Neural cell (in vitro differentiated cells): ENCODE data around the gene LCP1.
A peak's percentile ranks its signal among the peaks of the same experiment; 100 is the strongest.

Source experiments
- MXI1 ChIP-seq: fragments of 450-650 bp; conservative IDR thresholded peaks from 2 replicates; pipeline ENCODE4 v1.6.1; 2014; ENCODE audit warnings: antibody characterized with exemption, mild to moderate bottlenecking; ENCODE audit not compliant: poor library complexity, severe bottlenecking
- POLR2AphosphoS5 ChIP-seq: IDR thresholded peaks from 2 replicates; pipeline ENCODE4 v1.6.1; 2012
- SMC3 ChIP-seq: fragments of 450-650 bp; conservative IDR thresholded peaks from 2 replicates; pipeline ENCODE4 v1.6.1; 2014; ENCODE audit warnings: antibody characterized with exemption, mild to moderate bottlenecking, moderate library complexity; ENCODE audit not compliant: poor library complexity
- TF ChIP-seq, protein P1 (sequence below): fragments of 450-650 bp; IDR thresholded peaks from 2 replicates; pipeline ENCODE4 v1.5.1; 2014; ENCODE audit warnings: antibody characterized with exemption, mild to moderate bottlenecking, moderate library complexity; ENCODE audit not compliant: poor library complexity, severe bottlenecking
- TF ChIP-seq, protein P2 (sequence below): IDR thresholded peaks from 2 replicates; pipeline ENCODE4 v1.6.1; 2012; ENCODE audit warnings: borderline replicate concordance

DNA sequence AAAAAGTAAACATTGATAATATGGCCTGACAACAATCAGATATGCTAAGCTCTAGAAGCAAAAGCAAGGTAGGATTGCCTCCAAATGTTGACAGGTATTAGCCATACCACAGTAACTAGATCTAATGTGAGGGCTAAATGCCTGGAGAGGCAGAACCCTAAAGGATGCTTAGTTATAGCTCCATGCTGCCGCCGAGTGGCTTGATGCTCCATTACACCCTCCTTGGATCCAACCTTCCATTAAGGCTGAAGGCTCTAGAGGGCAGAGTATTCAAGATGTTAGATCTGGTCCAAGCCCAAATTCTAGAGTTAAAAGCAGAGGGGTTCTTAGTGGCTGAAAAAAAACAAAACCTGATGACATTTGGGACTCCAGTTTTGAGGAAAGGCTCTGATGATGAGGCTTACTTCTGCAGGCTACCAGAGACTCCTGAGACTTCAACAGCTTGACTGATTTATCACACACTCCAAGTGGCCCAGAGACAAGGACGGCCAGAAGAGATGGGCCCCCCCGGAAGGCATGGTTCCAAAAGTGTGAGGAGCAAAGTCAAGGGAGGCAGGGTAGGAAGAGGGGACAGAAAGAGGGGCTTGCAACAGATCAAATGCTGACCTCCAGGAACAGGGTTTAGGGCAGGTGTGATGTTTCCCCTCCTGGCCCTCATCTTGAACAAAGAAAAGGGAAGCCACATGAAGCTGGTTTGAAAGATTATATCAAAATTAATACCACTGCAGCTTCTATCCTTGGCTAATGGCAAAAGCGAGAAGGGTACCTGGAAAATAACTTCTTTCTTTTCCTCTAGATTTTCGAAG is 55.2 kb downstream of the LCP1 start:
- TF ChIP-seq SMC3 (peak; percentile 74), MXI1 (no peak), POLR2AphosphoS5 (no peak)
- TF ChIP-seq, protein P1, sequence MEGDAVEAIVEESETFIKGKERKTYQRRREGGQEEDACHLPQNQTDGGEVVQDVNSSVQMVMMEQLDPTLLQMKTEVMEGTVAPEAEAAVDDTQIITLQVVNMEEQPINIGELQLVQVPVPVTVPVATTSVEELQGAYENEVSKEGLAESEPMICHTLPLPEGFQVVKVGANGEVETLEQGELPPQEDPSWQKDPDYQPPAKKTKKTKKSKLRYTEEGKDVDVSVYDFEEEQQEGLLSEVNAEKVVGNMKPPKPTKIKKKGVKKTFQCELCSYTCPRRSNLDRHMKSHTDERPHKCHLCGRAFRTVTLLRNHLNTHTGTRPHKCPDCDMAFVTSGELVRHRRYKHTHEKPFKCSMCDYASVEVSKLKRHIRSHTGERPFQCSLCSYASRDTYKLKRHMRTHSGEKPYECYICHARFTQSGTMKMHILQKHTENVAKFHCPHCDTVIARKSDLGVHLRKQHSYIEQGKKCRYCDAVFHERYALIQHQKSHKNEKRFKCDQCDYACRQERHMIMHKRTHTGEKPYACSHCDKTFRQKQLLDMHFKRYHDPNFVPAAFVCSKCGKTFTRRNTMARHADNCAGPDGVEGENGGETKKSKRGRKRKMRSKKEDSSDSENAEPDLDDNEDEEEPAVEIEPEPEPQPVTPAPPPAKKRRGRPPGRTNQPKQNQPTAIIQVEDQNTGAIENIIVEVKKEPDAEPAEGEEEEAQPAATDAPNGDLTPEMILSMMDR: peak; percentile 81
- TF ChIP-seq, protein P2, sequence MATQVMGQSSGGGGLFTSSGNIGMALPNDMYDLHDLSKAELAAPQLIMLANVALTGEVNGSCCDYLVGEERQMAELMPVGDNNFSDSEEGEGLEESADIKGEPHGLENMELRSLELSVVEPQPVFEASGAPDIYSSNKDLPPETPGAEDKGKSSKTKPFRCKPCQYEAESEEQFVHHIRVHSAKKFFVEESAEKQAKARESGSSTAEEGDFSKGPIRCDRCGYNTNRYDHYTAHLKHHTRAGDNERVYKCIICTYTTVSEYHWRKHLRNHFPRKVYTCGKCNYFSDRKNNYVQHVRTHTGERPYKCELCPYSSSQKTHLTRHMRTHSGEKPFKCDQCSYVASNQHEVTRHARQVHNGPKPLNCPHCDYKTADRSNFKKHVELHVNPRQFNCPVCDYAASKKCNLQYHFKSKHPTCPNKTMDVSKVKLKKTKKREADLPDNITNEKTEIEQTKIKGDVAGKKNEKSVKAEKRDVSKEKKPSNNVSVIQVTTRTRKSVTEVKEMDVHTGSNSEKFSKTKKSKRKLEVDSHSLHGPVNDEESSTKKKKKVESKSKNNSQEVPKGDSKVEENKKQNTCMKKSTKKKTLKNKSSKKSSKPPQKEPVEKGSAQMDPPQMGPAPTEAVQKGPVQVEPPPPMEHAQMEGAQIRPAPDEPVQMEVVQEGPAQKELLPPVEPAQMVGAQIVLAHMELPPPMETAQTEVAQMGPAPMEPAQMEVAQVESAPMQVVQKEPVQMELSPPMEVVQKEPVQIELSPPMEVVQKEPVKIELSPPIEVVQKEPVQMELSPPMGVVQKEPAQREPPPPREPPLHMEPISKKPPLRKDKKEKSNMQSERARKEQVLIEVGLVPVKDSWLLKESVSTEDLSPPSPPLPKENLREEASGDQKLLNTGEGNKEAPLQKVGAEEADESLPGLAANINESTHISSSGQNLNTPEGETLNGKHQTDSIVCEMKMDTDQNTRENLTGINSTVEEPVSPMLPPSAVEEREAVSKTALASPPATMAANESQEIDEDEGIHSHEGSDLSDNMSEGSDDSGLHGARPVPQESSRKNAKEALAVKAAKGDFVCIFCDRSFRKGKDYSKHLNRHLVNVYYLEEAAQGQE: no peak
